Keratinocyte (primary cell): ENCODE data around the gene MBLAC1. TPM values are rescaled to one million over a fixed set of nuclear protein-coding genes. Genes with fewer than 3 reads are reported as not detected.

Experiments used
- DNase-seq: peaks from one replicate; pipeline ENCODE4 v3.0.0-alpha.2; 2011; ENCODE audit warnings: low read depth, missing footprints, low spot score
- FAIRE-seq: peaks from 2 replicates; lab custom pipeline; 2011; peaks lifted over from hg19 to GRCh38; lab: Jason Lieb, UNC
- H2AFZ ChIP-seq: 2 replicates; pipeline ENCODE4 v1.6.0; 2012; ENCODE audit warnings: low read length, control low read depth, inconsistent platforms; ENCODE audit not compliant: control insufficient read depth
- H3K27ac ChIP-seq: 2 replicates; pipeline ENCODE4 v1.5.1; 2011; ENCODE audit warnings: low read length; ENCODE audit not compliant: control insufficient read depth, insufficient read depth
- H3K27me3 ChIP-seq: 3 replicates; pipeline ENCODE4 v1.6.0; 2011; ENCODE audit warnings: low read length; ENCODE audit not compliant: control insufficient read depth, insufficient read depth; ENCODE audit errors: extremely low read depth
- H3K36me3 ChIP-seq, 2 experiments: 2 replicates in 1 of 2; 3 replicates in 1 of 2; pipeline ENCODE4 v1.5.1; 2011; ENCODE audit warnings: low read length in 2 of 2, mild to moderate bottlenecking in 1 of 2; ENCODE audit not compliant: control insufficient read depth in 2 of 2, insufficient read depth in 2 of 2; ENCODE audit errors: extremely low read depth in 1 of 2
- H3K4me1 ChIP-seq: 3 replicates; pipeline ENCODE4 v1.5.1; 2011; ENCODE audit warnings: low read length; ENCODE audit not compliant: control insufficient read depth, insufficient read depth; ENCODE audit errors: extremely low read depth
- H3K4me2 ChIP-seq: 3 replicates; pipeline ENCODE4 v1.6.0; 2011; ENCODE audit warnings: low read depth, low read length; ENCODE audit not compliant: control insufficient read depth, insufficient read depth; ENCODE audit errors: extremely low read depth
- H3K4me3 ChIP-seq, 3 experiments: fragments of 200-600 bp in 1 of 3; sonication (generic) in 1 of 3; 2 replicates in 2 of 3; 3 replicates in 1 of 3; pipeline ENCODE4 v1.5.1; 2011 to 2016; ENCODE audit warnings: low read length in 3 of 3, mild to moderate bottlenecking in 3 of 3, control low read depth in 2 of 3, inconsistent platforms in 1 of 3, low read depth in 1 of 3, mixed read lengths in 1 of 3, mixed run types in 1 of 3, moderate library complexity in 1 of 3; ENCODE audit not compliant: control insufficient read depth in 2 of 3, insufficient read depth in 2 of 3; ENCODE audit errors: extremely low read depth in 1 of 3
- H3K79me2 ChIP-seq: 2 replicates; pipeline ENCODE4 v1.6.0; 2012; ENCODE audit warnings: low read length; ENCODE audit not compliant: control insufficient read depth, insufficient read depth
- H3K9ac ChIP-seq: 3 replicates; pipeline ENCODE4 v1.6.0; 2011; ENCODE audit warnings: low read length; ENCODE audit not compliant: control insufficient read depth, insufficient read depth; ENCODE audit errors: extremely low read depth
- H3K9me1 ChIP-seq: 3 replicates; pipeline ENCODE4 v1.6.0; 2011; ENCODE audit warnings: low read length; ENCODE audit not compliant: control insufficient read depth, insufficient read depth; ENCODE audit errors: extremely low read depth
- H3K9me3 ChIP-seq: 2 replicates; pipeline ENCODE4 v1.5.1; 2012; ENCODE audit warnings: low read depth, low read length; ENCODE audit not compliant: control insufficient read depth
- H4K20me1 ChIP-seq: 3 replicates; pipeline ENCODE4 v1.6.0; 2011; ENCODE audit warnings: low read length; ENCODE audit not compliant: control insufficient read depth, insufficient read depth; ENCODE audit errors: extremely low read depth
- EZH2 ChIP-seq: IDR thresholded peaks from one replicate; pipeline ENCODE4 v1.6.1; 2012; ENCODE audit warnings: inconsistent platforms, mild to moderate bottlenecking, low read length, moderate library complexity
- dilution Hi-C: fragments of 300-500 bp; cut with MboI; formaldehyde crosslinking; loops from one replicate; pipeline ENCODE4 v1.7.0; 2020; ENCODE audit warnings: low sequenced_read_pairs; ENCODE audit not compliant: extremely low pct_ligation_motif_present
- polyA plus RNA-seq, 5 experiments: library from polyadenylated mRNA; depleted of rRNA in 3 of 5; stranded (reverse) in 3 of 5; stranded (forward) in 1 of 5; unstranded in 1 of 5; fragments of >200 nt; gene quantifications; 1 replicate in 1 of 5; 2 replicates in 3 of 5; 3 replicates in 1 of 5; pipeline versions ENCODE4 v1.2.1 to v1.2.3, GENCODE V29; 2011 to 2012; ENCODE audit warnings: missing spikeins in 2 of 5, low read depth in 1 of 5, low replicate concordance in 1 of 5
- TF ChIP-seq, protein P1 (sequence below), 3 experiments: IDR thresholded peaks in 1 of 3; conservative IDR thresholded peaks in 1 of 3; optimal IDR thresholded peaks in 1 of 3; 2 replicates in 2 of 3; 3 replicates in 1 of 3; pipeline versions ENCODE3 to v1.5.1; 2011; ENCODE audit warnings: low read length in 3 of 3, mild to moderate bottlenecking in 3 of 3, moderate library complexity in 2 of 3, control low read depth in 1 of 3, inconsistent platforms in 1 of 3; ENCODE audit not compliant: insufficient read depth in 2 of 3; ENCODE audit errors: extremely low read depth in 1 of 3

Gene MBLAC1
- polyA plus RNA-seq, 1 donor (not counting 4 experiments of a cell fraction or from before 2014, with no cell fraction given), result 0.21 TPM

DNA sequence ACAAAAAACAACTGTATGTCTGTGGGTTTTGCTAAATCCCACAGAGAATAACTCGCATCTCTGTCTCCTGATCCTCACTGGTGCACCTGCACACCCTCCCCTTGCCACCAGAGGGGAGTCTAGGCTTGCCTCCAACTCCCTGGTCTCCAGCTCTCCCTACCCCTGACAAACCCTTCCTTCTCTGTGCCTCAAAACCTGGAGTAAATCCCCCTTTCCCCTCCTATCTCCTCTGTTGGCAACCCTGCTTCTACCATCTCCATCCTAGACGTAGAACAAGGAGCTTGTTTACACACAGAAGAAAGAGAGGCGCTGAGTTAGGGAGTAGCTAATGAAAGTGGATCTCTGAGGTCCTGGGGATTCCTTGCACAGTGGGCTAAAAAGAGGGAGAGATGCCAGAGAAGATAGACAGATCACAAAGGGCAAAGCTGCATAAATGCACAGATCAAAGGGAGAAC, 6.0 kb downstream of the MBLAC1 start:
- H3K4me1 ChIP-seq, result peaks cover 10% of the 10 kb centered on the region
- TF ChIP-seq, protein P1, sequence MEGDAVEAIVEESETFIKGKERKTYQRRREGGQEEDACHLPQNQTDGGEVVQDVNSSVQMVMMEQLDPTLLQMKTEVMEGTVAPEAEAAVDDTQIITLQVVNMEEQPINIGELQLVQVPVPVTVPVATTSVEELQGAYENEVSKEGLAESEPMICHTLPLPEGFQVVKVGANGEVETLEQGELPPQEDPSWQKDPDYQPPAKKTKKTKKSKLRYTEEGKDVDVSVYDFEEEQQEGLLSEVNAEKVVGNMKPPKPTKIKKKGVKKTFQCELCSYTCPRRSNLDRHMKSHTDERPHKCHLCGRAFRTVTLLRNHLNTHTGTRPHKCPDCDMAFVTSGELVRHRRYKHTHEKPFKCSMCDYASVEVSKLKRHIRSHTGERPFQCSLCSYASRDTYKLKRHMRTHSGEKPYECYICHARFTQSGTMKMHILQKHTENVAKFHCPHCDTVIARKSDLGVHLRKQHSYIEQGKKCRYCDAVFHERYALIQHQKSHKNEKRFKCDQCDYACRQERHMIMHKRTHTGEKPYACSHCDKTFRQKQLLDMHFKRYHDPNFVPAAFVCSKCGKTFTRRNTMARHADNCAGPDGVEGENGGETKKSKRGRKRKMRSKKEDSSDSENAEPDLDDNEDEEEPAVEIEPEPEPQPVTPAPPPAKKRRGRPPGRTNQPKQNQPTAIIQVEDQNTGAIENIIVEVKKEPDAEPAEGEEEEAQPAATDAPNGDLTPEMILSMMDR (optimal IDR thresholded peaks at IDR 0.05 in 1 of 3, IDR thresholded peaks at IDR 0.05 in 1 of 3, conservative IDR thresholded peaks at IDR 0.05 in 1 of 3; ENCODE audit: extremely low read depth in 1 of 3, insufficient read depth in 2 of 3, low read length in 3 of 3), result peak; percentile 95 to 98 (median 95)
- TF ChIP-seq EZH2, result no peak
- H2AFZ ChIP-seq, result no peak overlapping the region
- H3K9me1 ChIP-seq, result no peaks in the 10 kb centered on the region
- DNase-seq, result no peak
- FAIRE-seq, result no peak
- no peak overlapping the region for H3K27ac ChIP-seq
- H4K20me1 ChIP-seq, result no peaks in the 10 kb centered on the region
- no peaks in the 10 kb centered on the region for H3K79me2 ChIP-seq
- no peaks in the 10 kb centered on the region for H3K36me3 ChIP-seq
- no peaks in the 10 kb centered on the region for H3K27me3 ChIP-seq
- dilution Hi-C loops, result no loop called here
- no peak overlapping the region for H3K4me3 ChIP-seq
- H3K9me3 ChIP-seq, result no peaks in the 10 kb centered on the region
- no peak overlapping the region for H3K4me2 ChIP-seq
- no peak overlapping the region for H3K9ac ChIP-seq

DNA sequence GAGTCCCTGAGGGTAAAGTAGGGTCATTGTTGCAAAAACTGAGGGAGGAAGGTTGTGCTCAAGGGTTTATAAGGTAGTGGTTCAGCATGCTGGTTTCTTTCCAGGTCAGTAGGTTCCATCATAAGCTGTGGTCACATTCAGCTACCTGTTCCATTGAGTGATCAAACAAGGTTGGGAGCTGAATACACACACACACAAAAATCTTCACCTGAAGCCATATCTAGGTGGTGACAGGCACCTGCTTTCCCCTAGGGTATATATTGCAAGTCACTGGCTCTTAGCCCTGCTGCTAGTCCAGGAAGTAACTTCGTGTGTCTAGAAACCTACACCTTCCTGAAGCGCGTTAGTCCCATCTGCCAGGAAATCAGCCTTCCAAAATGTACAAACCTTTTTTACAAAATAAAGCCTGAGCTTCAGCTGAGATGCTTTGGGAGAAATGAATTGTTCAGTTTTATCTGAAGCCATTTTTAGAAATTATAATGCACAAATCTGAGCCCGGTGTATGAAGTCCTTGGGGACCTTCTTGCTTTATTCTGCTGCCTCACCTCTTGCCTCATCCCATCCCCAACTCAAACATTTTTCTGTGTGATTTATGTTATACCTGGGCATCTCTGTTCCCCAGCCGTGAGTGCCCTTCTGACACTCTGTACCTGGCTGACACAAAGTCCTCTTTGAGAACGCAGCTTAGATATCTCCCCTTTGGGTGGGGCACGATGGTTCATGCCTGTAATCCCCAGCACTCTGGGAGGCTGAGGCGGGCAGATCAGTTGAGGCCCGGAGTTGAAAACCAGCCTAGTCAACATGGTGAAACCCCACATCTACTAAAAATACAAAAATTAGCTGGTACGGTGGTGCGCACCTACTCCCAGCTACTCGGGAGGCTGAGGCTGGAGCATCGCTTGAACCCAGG, 11.3 kb downstream of the MBLAC1 start:
- dilution Hi-C loops, result no loop called here
- FAIRE-seq (no peak), DNase-seq (no peak)
- H3K27ac ChIP-seq, result no peak overlapping the region
- no peak overlapping the region for H3K9ac ChIP-seq
- peaks cover 4% of the 10 kb centered on the region for H3K4me1 ChIP-seq
- no peaks in the 10 kb centered on the region for H3K9me1 ChIP-seq
- H3K36me3 ChIP-seq, result no peaks in the 10 kb centered on the region
- TF ChIP-seq, protein P1 (optimal IDR thresholded peaks at IDR 0.05 in 1 of 3, IDR thresholded peaks at IDR 0.05 in 1 of 3, conservative IDR thresholded peaks at IDR 0.05 in 1 of 3; ENCODE audit: extremely low read depth in 1 of 3, insufficient read depth in 2 of 3, low read length in 3 of 3), result no peak
- TF ChIP-seq EZH2, result no peak
- no peak overlapping the region for H3K4me3 ChIP-seq
- no peaks in the 10 kb centered on the region for H3K79me2 ChIP-seq
- no peak overlapping the region for H3K4me2 ChIP-seq
- no peaks in the 10 kb centered on the region for H3K9me3 ChIP-seq
- H3K27me3 ChIP-seq, result no peaks in the 10 kb centered on the region
- H2AFZ ChIP-seq, result no peak overlapping the region
- H4K20me1 ChIP-seq, result no peaks in the 10 kb centered on the region
